SU-DHL-6 (cell line): ENCODE measurements around the gene VIM.

Source experiments
- H2AFZ ChIP-seq: fragments of 200-600 bp; sonication (generic); 2 replicates; pipeline ENCODE4 v1.6.1; 2014; ENCODE audit warnings: low read depth, mild to moderate bottlenecking, moderate library complexity, mixed read lengths, antibody characterized with exemption, low read length; ENCODE audit not compliant: severe bottlenecking
- H3F3A ChIP-seq: fragments of 200-600 bp; shearing (Covaris generic); 2 replicates; pipeline ENCODE4 v1.6.0; 2016; ENCODE audit warnings: antibody characterized with exemption, mild to moderate bottlenecking; ENCODE audit not compliant: insufficient read depth
- H3K27ac ChIP-seq: fragments of 200-600 bp; sonication (generic); 2 replicates; pipeline ENCODE4 v1.5.1; 2016; ENCODE audit warnings: low read depth, mild to moderate bottlenecking, low read length, moderate library complexity, mixed read lengths
- H3K27me3 ChIP-seq: fragments of 200-600 bp; sonication (generic), shearing (Covaris generic); 2 replicates; pipeline ENCODE4 v1.6.0; 2014; ENCODE audit warnings: mild to moderate bottlenecking, low read length
- H3K36me3 ChIP-seq: fragments of 200-600 bp; sonication (generic); 2 replicates; pipeline ENCODE4 v1.6.1; 2014; ENCODE audit warnings: mild to moderate bottlenecking, low read length, mixed read lengths
- H3K4me2 ChIP-seq: fragments of 300-600, 200-600 bp; shearing (Covaris generic), sonication (generic); 2 replicates; pipeline ENCODE4 v1.6.0; 2014; ENCODE audit warnings: low read length, low read depth, mild to moderate bottlenecking; ENCODE audit not compliant: poor library complexity, severe bottlenecking
- H3K4me3 ChIP-seq: fragments of 200-600 bp; sonication (generic); 2 replicates; pipeline ENCODE4 v1.5.1; 2014; ENCODE audit warnings: antibody characterized with exemption, low read length, mild to moderate bottlenecking, mixed read lengths; ENCODE audit not compliant: insufficient read depth, poor library complexity, severe bottlenecking
- H3K79me2 ChIP-seq: fragments of 200-600 bp; sonication (generic); 2 replicates; pipeline ENCODE4 v1.6.1; 2014; ENCODE audit warnings: mild to moderate bottlenecking, low read length, moderate library complexity; ENCODE audit not compliant: insufficient read depth
- H3K9ac ChIP-seq: fragments of 200-600 bp; sonication (generic); 2 replicates; pipeline ENCODE4 v1.7.0; 2014; ENCODE audit warnings: mild to moderate bottlenecking, low read length
- H3K9me2 ChIP-seq: fragments of 200-600 bp; sonication (generic); replicated peaks from 2 replicates; pipeline ENCODE4 v1.6.1; 2014; ENCODE audit warnings: low read length; ENCODE audit not compliant: insufficient read depth
- H3K9me3 ChIP-seq: fragments of 200-600 bp; sonication (generic); 2 replicates; pipeline ENCODE4 v1.6.1; 2014; ENCODE audit warnings: low read length, mixed read lengths; ENCODE audit not compliant: insufficient read depth
- H4K20me1 ChIP-seq: fragments of 200-600 bp; sonication (generic); 2 replicates; pipeline ENCODE4 v1.6.1; 2014; ENCODE audit warnings: low read depth, mild to moderate bottlenecking, antibody characterized with exemption, low read length, moderate library complexity, mixed read lengths
- EZH2phosphoT487 ChIP-seq: fragments of 200-600 bp; sonication (generic), shearing (Covaris generic); conservative IDR thresholded peaks from 2 replicates; pipeline ENCODE4 v1.6.1; 2018; ENCODE audit warnings: mild to moderate bottlenecking, antibody characterized with exemption, low read length, moderate library complexity, mixed read lengths
- TF ChIP-seq, protein P1 (sequence below): fragments of 200-600 bp; sonication (generic); IDR thresholded peaks from one replicate; pipeline ENCODE4 v1.5.1; 2017; ENCODE audit warnings: antibody characterized with exemption, mild to moderate bottlenecking, low read length, moderate library complexity; ENCODE audit not compliant: insufficient read depth, poor library complexity, severe bottlenecking

The VIM gene

DNA sequence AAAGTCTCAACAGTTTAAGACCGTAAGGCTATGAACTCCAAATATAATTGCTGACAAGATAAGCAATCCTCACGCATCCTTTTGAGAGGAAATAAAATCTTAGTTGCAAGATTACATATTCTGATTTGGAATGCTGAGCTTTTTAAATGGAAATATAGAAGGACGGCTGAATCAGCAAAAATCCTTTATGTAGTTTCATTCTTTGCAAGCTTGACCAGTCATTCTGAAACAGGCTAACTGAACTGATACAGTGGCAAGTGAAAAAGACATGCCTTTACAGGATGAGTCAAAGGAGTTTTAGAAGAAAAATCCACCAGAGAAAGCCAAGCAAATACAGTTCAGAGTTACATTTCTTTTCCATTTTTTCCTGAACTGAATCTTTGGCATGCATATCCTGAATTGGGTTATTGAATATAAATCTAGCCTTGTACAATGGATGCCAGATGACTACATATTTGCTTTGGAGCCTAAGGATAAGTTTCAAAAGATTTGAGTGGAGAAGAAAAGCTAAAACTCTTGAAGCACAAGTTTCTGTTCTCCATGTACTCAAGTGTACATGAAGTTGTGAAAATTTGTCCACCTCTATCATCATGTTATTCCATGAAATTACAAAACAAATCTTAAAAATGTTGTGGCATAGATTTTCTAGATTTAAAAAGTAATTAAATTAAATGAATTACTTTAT is 4.4 kb downstream of the VIM start:
- Histone ChIP-seq H3K27ac (no peak overlapping the region), H4K20me1 (peaks cover 8% of the 10 kb centered on the region)

GRCh38 chr10:17233286-17233991 is 5.4 kb downstream of the VIM start:
- Histone ChIP-seq H4K20me1 (peaks cover 8% of the 10 kb centered on the region), H3K9me2 (no peaks in the 10 kb centered on the region), H3K79me2 (peaks cover 8% of the 10 kb centered on the region; the same call in 1 of the 2 replicates), H3K27me3 (no peaks in the 10 kb centered on the region), H3F3A (peaks cover 38% of the 10 kb centered on the region), H3K36me3 (peaks cover 65% of the 10 kb centered on the region), H3K9me3 (no peaks in the 10 kb centered on the region), H3K27ac (no peak overlapping the region), H3K4me3 (no peak overlapping the region), H2AFZ (no peak overlapping the region), H3K4me2 (no peak overlapping the region), H3K9ac (no peak overlapping the region)
- no peak for TF ChIP-seq EZH2phosphoT487
- TF ChIP-seq, protein P1, sequence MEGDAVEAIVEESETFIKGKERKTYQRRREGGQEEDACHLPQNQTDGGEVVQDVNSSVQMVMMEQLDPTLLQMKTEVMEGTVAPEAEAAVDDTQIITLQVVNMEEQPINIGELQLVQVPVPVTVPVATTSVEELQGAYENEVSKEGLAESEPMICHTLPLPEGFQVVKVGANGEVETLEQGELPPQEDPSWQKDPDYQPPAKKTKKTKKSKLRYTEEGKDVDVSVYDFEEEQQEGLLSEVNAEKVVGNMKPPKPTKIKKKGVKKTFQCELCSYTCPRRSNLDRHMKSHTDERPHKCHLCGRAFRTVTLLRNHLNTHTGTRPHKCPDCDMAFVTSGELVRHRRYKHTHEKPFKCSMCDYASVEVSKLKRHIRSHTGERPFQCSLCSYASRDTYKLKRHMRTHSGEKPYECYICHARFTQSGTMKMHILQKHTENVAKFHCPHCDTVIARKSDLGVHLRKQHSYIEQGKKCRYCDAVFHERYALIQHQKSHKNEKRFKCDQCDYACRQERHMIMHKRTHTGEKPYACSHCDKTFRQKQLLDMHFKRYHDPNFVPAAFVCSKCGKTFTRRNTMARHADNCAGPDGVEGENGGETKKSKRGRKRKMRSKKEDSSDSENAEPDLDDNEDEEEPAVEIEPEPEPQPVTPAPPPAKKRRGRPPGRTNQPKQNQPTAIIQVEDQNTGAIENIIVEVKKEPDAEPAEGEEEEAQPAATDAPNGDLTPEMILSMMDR = no peak

More for the DNA sequence above, 4.4 kb downstream of the VIM start:
- Histone ChIP-seq H3K9ac (no peak overlapping the region), H3K36me3 (peaks cover 60% of the 10 kb centered on the region), H3K79me2 (peaks cover 8% of the 10 kb centered on the region; the same call in 1 of the 2 replicates), H3K9me3 (no peaks in the 10 kb centered on the region), H3K27me3 (no peaks in the 10 kb centered on the region), H3K4me3 (no peak overlapping the region), H2AFZ (no peak overlapping the region), H3K4me2 (no peak overlapping the region), H3F3A (peaks cover 39% of the 10 kb centered on the region), H3K9me2 (no peaks in the 10 kb centered on the region)
- TF ChIP-seq EZH2phosphoT487 = no peak
- TF ChIP-seq, protein P1 = no peak

DNA sequence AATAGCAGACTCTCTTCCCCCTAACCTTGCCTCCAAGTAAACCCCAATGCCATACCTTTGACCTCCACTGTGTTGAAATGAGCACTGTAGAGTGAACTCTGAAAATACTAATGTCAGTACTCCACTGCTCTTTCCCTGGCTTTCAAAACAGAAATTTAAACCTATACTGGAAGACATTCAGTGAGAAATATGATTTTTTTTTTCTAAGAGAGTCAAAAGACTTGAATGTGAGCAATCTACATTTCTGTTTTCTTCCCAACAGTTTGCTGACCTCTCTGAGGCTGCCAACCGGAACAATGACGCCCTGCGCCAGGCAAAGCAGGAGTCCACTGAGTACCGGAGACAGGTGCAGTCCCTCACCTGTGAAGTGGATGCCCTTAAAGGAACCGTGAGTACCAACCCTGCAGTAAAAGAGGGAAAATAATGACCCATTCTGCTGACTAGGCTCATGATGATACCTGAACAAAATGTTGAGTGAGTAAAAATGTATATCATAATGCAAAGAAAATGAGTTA is 6.4 kb downstream of the VIM start:
- peaks cover 8% of the 10 kb centered on the region for H4K20me1 ChIP-seq
- H3K4me3 ChIP-seq = no peak overlapping the region
- peaks cover 65% of the 10 kb centered on the region for H3K36me3 ChIP-seq
- H3K9me3 ChIP-seq = no peaks in the 10 kb centered on the region
- no peak for TF ChIP-seq EZH2phosphoT487
- TF ChIP-seq, protein P1 = no peak
- H3K79me2 ChIP-seq = peaks cover 8% of the 10 kb centered on the region; the same call in 1 of the 2 replicates
- H2AFZ ChIP-seq = no peak overlapping the region
- no peaks in the 10 kb centered on the region for H3K9me2 ChIP-seq
- H3K27me3 ChIP-seq = no peaks in the 10 kb centered on the region
- H3K9ac ChIP-seq = no peak overlapping the region
- H3K4me2 ChIP-seq = no peak overlapping the region
- H3K27ac ChIP-seq = no peak overlapping the region
- H3F3A ChIP-seq = peaks cover 42% of the 10 kb centered on the region
